Upper lobe of left lung (tissue), 4 donors: ENCODE data around the gene ATRNL1.

Source experiments
- EP300 ChIP-seq, 4 donors: sonication (generic); formaldehyde crosslinking; IDR thresholded peaks; one replicate each; pipeline ENCODE4 v1.5.1; 2017; ENCODE audit warnings: antibody characterized with exemption in 4 of 4, control low read depth in 2 of 4
- POLR2A ChIP-seq, 4 donors: fragments of 450-650 bp; IDR thresholded peaks; one replicate each; pipeline ENCODE4 v1.5.1; 2016 to 2017; ENCODE audit warnings: antibody characterized with exemption in 4 of 4, mild to moderate bottlenecking in 2 of 4
- POLR2AphosphoS5 ChIP-seq, 2 donors: sonication (generic); formaldehyde crosslinking; IDR thresholded peaks; one replicate each; pipeline ENCODE4 v1.5.1; 2017; ENCODE audit warnings: antibody characterized with exemption in 2 of 2
- TF ChIP-seq, protein P1 (sequence below), 6 experiments: fragments of 450-650 bp in 4 of 6; fragments of 200-600 bp in 2 of 6; sonication (generic) in 2 of 6; IDR thresholded peaks; one replicate each; pipeline ENCODE4 v1.5.1; 2016 to 2019; ENCODE audit warnings: antibody characterized with exemption in 6 of 6

DNA sequence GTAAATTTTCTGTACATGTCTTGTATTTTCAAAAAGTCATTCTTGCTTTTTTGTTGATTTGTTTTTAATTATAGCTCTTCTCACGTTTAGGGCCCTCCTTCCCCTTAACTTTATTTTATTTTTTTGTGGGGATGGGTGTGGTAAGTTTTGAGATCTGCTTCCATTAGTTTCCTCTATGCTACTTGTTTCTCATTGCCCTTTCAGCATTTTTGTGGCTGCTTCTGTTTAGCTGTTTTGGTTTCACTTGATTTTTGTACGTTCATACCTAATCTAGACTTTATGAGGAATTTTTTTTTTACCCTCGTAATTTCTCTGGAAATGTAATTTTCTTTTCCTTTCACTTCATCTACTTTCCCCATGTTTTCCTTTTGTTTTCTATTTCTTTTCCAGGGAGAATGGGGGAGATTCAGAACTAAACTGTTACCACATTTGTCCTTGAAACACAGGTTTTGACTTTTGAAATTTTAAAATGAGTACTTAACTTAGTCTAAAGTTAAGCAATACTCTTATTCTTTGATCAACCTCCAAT is 80.8 kb downstream of the ATRNL1 start:
- TF ChIP-seq, protein P1, sequence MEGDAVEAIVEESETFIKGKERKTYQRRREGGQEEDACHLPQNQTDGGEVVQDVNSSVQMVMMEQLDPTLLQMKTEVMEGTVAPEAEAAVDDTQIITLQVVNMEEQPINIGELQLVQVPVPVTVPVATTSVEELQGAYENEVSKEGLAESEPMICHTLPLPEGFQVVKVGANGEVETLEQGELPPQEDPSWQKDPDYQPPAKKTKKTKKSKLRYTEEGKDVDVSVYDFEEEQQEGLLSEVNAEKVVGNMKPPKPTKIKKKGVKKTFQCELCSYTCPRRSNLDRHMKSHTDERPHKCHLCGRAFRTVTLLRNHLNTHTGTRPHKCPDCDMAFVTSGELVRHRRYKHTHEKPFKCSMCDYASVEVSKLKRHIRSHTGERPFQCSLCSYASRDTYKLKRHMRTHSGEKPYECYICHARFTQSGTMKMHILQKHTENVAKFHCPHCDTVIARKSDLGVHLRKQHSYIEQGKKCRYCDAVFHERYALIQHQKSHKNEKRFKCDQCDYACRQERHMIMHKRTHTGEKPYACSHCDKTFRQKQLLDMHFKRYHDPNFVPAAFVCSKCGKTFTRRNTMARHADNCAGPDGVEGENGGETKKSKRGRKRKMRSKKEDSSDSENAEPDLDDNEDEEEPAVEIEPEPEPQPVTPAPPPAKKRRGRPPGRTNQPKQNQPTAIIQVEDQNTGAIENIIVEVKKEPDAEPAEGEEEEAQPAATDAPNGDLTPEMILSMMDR (IDR thresholded peaks at IDR 0.05), result no peak
- no peak for TF ChIP-seq POLR2A (IDR thresholded peaks at IDR 0.05)
- TF ChIP-seq POLR2AphosphoS5 (IDR thresholded peaks at IDR 0.05), result no peak
- no peak for TF ChIP-seq EP300 (IDR thresholded peaks at IDR 0.05)
